RWPE1 (cell line): ENCODE data around the gene FLAD1.

ENCODE experiments used
- CTCF ChIA-PET: fragments of 350-600 bp; sonication (Branson Sonifier 250); formaldehyde crosslinking; extraction: SDS; loops from one replicate; lab custom pipeline; 2021; lab: Yijun Ruan, JAX
- POLR2A ChIA-PET: fragments of 400-600 bp; formaldehyde crosslinking; extraction: SDS; loops from one replicate; lab custom pipeline; 2020; ENCODE audit warnings: antibody characterized with exemption; ENCODE audit not compliant: low non-redundant PET; lab: Yijun Ruan, JAX
- DNase-seq: peaks from one replicate; pipeline ENCODE4 v3.0.0; 2012; ENCODE audit warnings: low spot score
- H3K27ac ChIP-seq: fragments of 450-650 bp; 2 replicates; pipeline ENCODE4 v1.5.1; 2017
- TF ChIP-seq, protein P1 (sequence below): fragments of 450-650 bp; conservative IDR thresholded peaks from 2 replicates; pipeline ENCODE4 v1.5.1; 2017; ENCODE audit warnings: low read depth, mild to moderate bottlenecking

FLAD1 gene

DNA sequence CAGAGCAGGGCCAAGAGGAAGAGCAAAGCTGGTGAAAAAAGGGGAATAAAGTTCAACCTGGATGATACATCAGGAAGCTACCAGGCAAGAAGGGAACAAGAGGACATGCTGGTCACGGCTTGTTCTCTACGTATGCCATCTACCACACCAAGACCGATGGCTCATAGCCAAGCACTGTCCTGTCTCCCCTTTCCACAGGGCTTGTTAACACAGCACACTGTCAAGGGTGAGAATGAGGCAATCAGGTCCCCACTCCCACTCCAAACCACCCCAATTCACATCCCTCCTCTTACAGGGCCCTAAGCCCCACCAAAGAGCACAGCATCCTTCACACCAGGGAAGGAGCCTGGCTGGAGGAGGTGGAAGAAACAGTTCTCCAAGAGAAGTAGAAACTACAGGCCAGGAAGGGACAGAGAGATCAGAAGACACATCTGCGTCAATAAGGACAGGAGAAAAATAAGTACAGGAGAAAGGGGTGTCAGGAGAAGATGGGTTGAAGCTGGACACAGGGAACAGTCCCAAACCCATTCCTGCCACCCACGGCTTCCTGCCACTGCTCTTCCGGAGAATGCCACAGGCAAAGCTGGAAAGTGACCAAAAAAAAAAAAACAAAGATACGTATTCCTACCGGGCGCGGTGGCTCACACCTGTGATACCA is 11.7 kb upstream of the FLAD1 start:
- TF ChIP-seq, protein P1, sequence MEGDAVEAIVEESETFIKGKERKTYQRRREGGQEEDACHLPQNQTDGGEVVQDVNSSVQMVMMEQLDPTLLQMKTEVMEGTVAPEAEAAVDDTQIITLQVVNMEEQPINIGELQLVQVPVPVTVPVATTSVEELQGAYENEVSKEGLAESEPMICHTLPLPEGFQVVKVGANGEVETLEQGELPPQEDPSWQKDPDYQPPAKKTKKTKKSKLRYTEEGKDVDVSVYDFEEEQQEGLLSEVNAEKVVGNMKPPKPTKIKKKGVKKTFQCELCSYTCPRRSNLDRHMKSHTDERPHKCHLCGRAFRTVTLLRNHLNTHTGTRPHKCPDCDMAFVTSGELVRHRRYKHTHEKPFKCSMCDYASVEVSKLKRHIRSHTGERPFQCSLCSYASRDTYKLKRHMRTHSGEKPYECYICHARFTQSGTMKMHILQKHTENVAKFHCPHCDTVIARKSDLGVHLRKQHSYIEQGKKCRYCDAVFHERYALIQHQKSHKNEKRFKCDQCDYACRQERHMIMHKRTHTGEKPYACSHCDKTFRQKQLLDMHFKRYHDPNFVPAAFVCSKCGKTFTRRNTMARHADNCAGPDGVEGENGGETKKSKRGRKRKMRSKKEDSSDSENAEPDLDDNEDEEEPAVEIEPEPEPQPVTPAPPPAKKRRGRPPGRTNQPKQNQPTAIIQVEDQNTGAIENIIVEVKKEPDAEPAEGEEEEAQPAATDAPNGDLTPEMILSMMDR: no peak
- H3K27ac ChIP-seq: peak overlapping the region; percentile 100
- no peak for DNase-seq
- ChIA-PET CTCF (interaction anchor here (1.0 to 1.1 kb wide), 2 partner anchors 82 to 90 kb away, joined by 3 read pairs; no protein-coding TSS in a partner anchor), POLR2A (interaction anchor here (0.7 to 3.9 kb wide), 5 partner anchors 10 to 30 kb away, joined by 3 to 24 read pairs (median 4); partner anchors contain the start of genes FLAD1, PBXIP1 and PYGO2)

DNA sequence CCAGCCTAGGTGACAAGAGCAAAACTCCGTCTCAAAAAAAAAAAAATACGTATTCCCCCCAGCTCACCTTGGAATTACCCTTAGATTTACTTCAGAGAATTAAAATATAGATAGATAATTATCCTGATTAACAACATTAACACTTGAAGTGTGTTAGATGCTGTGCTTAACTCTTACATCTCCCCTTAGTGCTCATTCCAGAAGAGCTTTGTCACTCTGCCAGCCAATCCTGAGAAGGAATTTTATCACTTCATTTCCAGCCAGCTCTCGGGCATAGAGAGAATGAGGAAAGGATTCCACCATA is 11.0 kb upstream of the FLAD1 start:
- peak overlapping the region; percentile 100 for H3K27ac ChIP-seq
- DNase-seq: no peak
- TF ChIP-seq, protein P1: no peak
- ChIA-PET POLR2A (interaction anchor here (0.7 to 3.9 kb wide), 2 partner anchors 11 to 205 kb away, joined by 3 to 24 read pairs; partner anchors contain the start of gene PYGO2), CTCF (interaction anchor here (0.6 to 1.2 kb wide), 4 partner anchors 24 to 674 kb away, joined by 3 to 4 read pairs (median 4); no protein-coding TSS in a partner anchor)

DNA sequence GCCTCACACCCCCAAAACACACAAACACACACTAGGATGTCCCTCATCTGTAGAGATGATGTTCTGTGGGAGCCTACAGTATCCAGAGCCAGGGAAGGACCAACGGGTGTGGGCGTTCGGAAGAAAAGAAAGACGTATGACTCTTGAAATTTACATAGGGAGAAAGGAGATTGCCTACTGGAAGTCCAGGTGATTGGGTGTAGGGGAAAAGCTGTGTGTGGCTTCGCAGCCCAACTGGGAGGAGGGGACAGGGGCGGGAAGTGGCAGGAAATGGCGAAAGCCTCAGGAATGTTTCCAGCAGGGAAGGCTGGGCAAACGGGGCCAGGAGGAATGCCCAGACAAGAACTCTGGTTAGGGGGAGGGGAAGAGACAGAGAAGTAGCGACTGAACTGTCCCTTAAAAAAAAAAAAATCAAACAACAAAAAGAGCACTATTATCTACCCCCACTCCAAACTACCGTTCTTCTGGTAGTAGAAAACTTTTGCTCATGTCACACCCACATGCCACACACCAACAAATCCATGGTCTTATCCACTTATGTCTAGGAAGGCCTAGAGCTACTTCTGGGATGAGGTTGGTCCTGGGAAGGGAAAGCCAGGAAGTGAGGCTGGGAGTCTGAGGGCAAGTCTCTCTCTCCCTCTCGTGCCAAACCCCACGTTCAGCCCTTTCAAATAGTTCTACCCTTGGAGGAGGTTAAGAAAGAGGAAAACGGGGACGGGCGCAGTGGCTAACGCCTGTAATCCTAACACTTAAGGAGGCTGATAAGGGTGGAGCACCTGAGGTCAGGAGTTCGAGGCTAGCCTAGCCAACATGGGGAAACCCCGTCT is 10.4 kb upstream of the FLAD1 start:
- POLR2A ChIA-PET: interaction anchor here (0.7 to 3.9 kb wide), 3 partner anchors 11 to 204 kb away, joined by 3 to 24 read pairs (median 3); partner anchors contain the start of gene PYGO2
- CTCF ChIA-PET: interaction anchor here (0.6 to 1.2 kb wide), 4 partner anchors 23 to 673 kb away, joined by 3 to 4 read pairs (median 4); no protein-coding TSS in a partner anchor
- TF ChIP-seq, protein P1: no peak
- H3K27ac ChIP-seq: peak overlapping the region; percentile 100
- DNase-seq: peak; percentile 88

DNA sequence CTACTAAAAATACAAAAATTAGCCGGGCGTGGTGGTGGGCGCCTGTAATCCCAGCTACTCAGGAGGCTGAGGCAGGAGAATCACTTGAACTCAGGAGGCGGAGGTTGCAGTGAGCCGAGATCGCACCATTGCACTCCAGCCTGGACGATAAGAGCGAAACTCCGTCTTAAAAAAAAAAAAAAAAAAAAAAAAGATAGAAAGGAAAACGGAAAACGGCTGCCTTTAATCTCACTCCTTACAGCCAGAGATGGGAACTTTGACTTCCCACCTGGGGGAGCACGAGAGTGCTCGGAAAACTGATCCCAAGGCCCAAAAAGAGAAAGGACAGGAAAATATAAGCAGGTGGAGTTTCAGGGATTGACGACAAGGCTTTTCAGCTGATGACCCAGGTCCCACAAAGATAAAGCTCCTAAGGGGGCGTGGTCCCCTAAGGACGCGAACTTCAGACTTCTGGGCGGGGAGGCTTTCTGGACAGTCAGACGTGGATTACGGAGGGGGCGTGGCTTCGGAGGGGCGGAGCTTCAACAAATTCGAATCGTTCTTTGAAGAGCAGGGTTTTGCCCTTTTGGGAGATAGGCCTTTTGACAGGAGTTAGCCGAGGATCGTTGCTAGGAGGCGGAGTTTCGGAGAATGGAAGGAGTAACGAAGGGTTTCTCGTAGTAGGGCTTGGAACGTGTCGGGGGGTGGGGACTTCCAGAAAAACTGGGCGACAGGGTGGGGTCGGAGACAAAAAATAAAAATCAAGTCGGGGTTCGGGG is 9.6 kb upstream of the FLAD1 start:
- POLR2A ChIA-PET: interaction anchor here (0.7 to 3.9 kb wide), 6 partner anchors 10 to 415 kb away, joined by 3 to 24 read pairs (median 4); partner anchors contain the start of genes FLAD1 and PYGO2
- CTCF ChIA-PET: interaction anchor here (0.6 to 1.2 kb wide), 3 partner anchors 24 to 88 kb away, joined by 3 to 4 read pairs (median 3); no protein-coding TSS in a partner anchor

DNA sequence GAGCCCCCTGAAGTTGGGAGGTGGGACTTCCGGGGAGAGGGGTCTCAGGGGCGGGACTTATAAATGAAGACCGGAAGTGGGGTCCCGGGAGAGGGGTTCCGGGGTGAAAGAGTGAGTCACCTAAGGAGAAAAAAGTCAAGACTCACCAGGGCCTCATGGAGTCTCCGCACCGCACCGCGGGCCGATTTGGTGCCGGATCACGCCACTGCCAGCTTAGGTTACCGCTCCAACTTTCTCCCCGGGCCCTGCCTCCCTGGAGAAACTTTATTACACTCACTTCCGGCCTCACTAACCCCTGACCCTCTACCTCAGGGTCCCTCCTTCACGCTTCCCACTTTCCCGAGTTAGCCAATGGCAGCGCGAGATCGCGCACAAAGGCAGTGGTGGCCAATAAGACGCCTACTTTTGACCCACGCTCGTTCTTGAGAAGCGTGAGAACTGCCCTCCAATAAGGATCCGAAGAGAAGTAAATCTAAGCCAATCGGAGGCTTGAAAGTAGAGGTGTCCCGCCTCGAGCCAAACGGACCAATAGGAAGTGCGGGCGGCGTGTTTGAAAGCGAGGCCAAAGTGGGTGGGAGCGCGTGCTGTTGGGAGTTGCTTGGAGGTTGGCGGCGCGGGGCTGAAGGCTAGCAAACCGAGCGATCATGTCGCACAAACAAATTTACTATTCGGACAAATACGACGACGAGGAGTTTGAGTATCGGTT is 8.9 kb upstream of the FLAD1 start, which contains the start of gene CKS1B:
CKS1B (plus strand) TSS at position 580 of the 706 bp plus-strand sequence; CDS start at position 645, 65 bp downstream.
- ChIA-PET CTCF (interaction anchor here (0.6 to 1.0 kb wide), 3 partner anchors 24 to 88 kb away, joined by 3 to 4 read pairs (median 3); no protein-coding TSS in a partner anchor), POLR2A (interaction anchor here (0.7 to 1.5 kb wide), 5 partner anchors 9 to 416 kb away, joined by 3 to 6 read pairs (median 3); partner anchors contain the start of gene FLAD1)
- TF ChIP-seq, protein P1: no peak
- H3K27ac ChIP-seq: peak within 1 kb of the TSS; percentile 100
- DNase-seq: peak; percentile 99

More for the DNA sequence above, 9.6 kb upstream of the FLAD1 start:
- peak overlapping the region; percentile 100 for H3K27ac ChIP-seq
- DNase-seq: peak; percentile 84
- TF ChIP-seq, protein P1: no peak
